Esophagus muscularis mucosa (tissue), 4 donors: Measurements from ENCODE around the gene HLA-B. TPM values are rescaled to one million over a fixed set of nuclear protein-coding genes. Genes with fewer than 3 reads are reported as not detected.
"Not testable (repeated sequence)": the region's sequence is repeated elsewhere in the genome, so short reads cannot be mapped to it uniquely, and the experiment has no call there.

Experiments
- DNase-seq: peaks from one replicate; pipeline ENCODE4 v3.0.0-alpha.2; 2017; ENCODE audit errors: extremely low spot score
- H3K27ac ChIP-seq, 4 donors: fragments of 200-600 bp; sonication (generic); replicated peaks in 1 of 4; 1 replicate in 3 of 4; 2 replicates in 1 of 4; pipeline ENCODE4 v1.5.1; 2016 to 2019; ENCODE audit warnings: mild to moderate bottlenecking in 1 of 4
- H3K27me3 ChIP-seq, 4 donors: fragments of 200-600 bp; sonication (generic); one replicate each; pipeline versions ENCODE4 v1.5.1 to v1.6.0; 2016 to 2019
- H3K36me3 ChIP-seq, 4 donors: fragments of 200-600 bp; sonication (generic); one replicate each; pipeline ENCODE4 v1.5.1; 2016 to 2019
- H3K4me1 ChIP-seq, 4 donors: fragments of 200-600 bp; sonication (generic); one replicate each; pipeline ENCODE4 v1.5.1; 2016 to 2019
- H3K4me3 ChIP-seq, 4 donors: fragments of 200-600 bp; sonication (generic); 1 replicate in 2 of 4; 2 replicates in 2 of 4; pipeline ENCODE4 v1.5.1; 2016 to 2019; ENCODE audit warnings: mild to moderate bottlenecking in 4 of 4, moderate library complexity in 1 of 4
- H3K9me3 ChIP-seq, 4 donors: fragments of 200-600 bp; sonication (generic); 1 replicate in 3 of 4; 2 replicates in 1 of 4; pipeline ENCODE4 v1.5.1; 2016 to 2019
- CTCF ChIP-seq, 3 experiments: fragments of 200-600 bp in 2 of 3; fragments of 450-650 bp in 1 of 3; sonication (generic) in 2 of 3; IDR thresholded peaks; one replicate each; pipeline ENCODE4 v1.5.1; 2017 to 2019; ENCODE audit warnings: antibody characterized with exemption in 3 of 3, mild to moderate bottlenecking in 2 of 3, moderate library complexity in 1 of 3
- EP300 ChIP-seq: sonication (generic); formaldehyde crosslinking; IDR thresholded peaks from one replicate; pipeline ENCODE4 v1.6.1; 2017; ENCODE audit warnings: antibody characterized with exemption
- POLR2A ChIP-seq: fragments of 450-650 bp; IDR thresholded peaks from one replicate; pipeline ENCODE4 v1.6.1; 2017; ENCODE audit warnings: antibody characterized with exemption, moderate library complexity, mild to moderate bottlenecking, low read depth
- POLR2AphosphoS5 ChIP-seq, 2 donors: sonication (generic); formaldehyde crosslinking; IDR thresholded peaks; one replicate each; pipeline ENCODE4 v1.6.1; 2017; ENCODE audit warnings: antibody characterized with exemption in 2 of 2
- WGBS: methylation state at CpG from one replicate; pipeline ENCODE4 v1.1.5; 2018; 5-methylcytosine and 5-hydroxymethylcytosine counted together
- intact Hi-C: fragments of 100-400 bp; cut with DNase I; formaldehyde crosslinking; loops from one replicate; pipeline ENCODE4 v1.15.1; 2023
- total RNA-seq, 4 donors: library from RNA; depleted of rRNA; stranded (reverse); fragments of >200 nt; gene quantifications; one replicate each; pipeline versions ENCODE4 v1.1.0 to v1.2.1, GENCODE V29; 2016

The HLA-B gene
- total RNA-seq, 4 donors from 2014 or later = 336 to 628 (median 502) TPM

GRCh38 chr6:31394381-31394780, 37.4 kb upstream of the HLA-B start:
- Histone ChIP-seq H3K4me3 (no peak overlapping the region), H3K4me1 (peaks cover 22 to 31% (median 29%) of the 10 kb centered on the region in 4 donors), H3K9me3 (no peaks in the 10 kb centered on the region), H3K27me3 (no peaks in the 10 kb centered on the region), H3K36me3 (peaks cover 0 to 14% (median 5%) of the 10 kb centered on the region in 4 donors), H3K27ac (no peak overlapping the region)
- intact Hi-C loops = no loop called here
- TF ChIP-seq POLR2A = no peak
- no peak for DNase-seq
- WGBS = 68% methylated on average over 4 of the region's 4 CpGs

GRCh38 chr6:31393932-31394331, 37.0 kb upstream of the HLA-B start:
- no peaks in the 10 kb centered on the region for H3K27me3 ChIP-seq
- H3K36me3 ChIP-seq = peaks cover 0 to 14% (median 5%) of the 10 kb centered on the region in 4 donors
- intact Hi-C loops = no loop called here
- no peak overlapping the region for H3K27ac ChIP-seq
- H3K4me1 ChIP-seq = peaks cover 20 to 28% (median 24%) of the 10 kb centered on the region in 4 donors
- 76% methylated on average over 5 of the region's 5 CpGs for WGBS
- TF ChIP-seq EP300 = no peak
- TF ChIP-seq POLR2AphosphoS5 (IDR thresholded peaks at IDR 0.05) = no peak
- TF ChIP-seq CTCF (IDR thresholded peaks at IDR 0.05) = no peak
- TF ChIP-seq POLR2A = no peak
- H3K4me3 ChIP-seq = no peak overlapping the region
- no peak for DNase-seq
- no peaks in the 10 kb centered on the region for H3K9me3 ChIP-seq

GRCh38 chr6:31389802-31390132, 32.8 kb upstream of the HLA-B start:
- H3K4me3 ChIP-seq, H3K9me3 ChIP-seq, H3K27ac ChIP-seq, H3K27me3 ChIP-seq, DNase-seq, H3K4me1 ChIP-seq, intact Hi-C loops: not testable (repeated sequence)
- peaks cover 0 to 11% (median 4%) of the 10 kb centered on the region in 4 donors for H3K36me3 ChIP-seq

GRCh38 chr6:31388916-31389801, 32.2 kb upstream of the HLA-B start:
- H3K27ac ChIP-seq, DNase-seq, H3K4me1 ChIP-seq, H3K36me3 ChIP-seq, H3K4me3 ChIP-seq, H3K27me3 ChIP-seq, H3K9me3 ChIP-seq, intact Hi-C loops: not testable (repeated sequence)
- WGBS = 72% methylated on average over 3 of the region's 13 CpGs

- intact Hi-C loops = no loop called here
- Histone ChIP-seq H3K27me3 (peaks cover 0 to 4% (median 0%) of the 10 kb centered on the region in 4 donors), H3K4me3 (no peak overlapping the region), H3K4me1 (no peaks in the 10 kb centered on the region), H3K36me3 (no peaks in the 10 kb centered on the region), H3K9me3 (no peaks in the 10 kb centered on the region), H3K27ac (no peak overlapping the region)
- no peak for DNase-seq
- WGBS = 77% methylated on average over 1 of the region's 1 CpG
- TF ChIP-seq CTCF (IDR thresholded peaks at IDR 0.05) (no peak), POLR2AphosphoS5 (IDR thresholded peaks at IDR 0.05) (no peak), POLR2A (no peak), EP300 (no peak)
Observed at GRCh38 chr6:31386977-31387376, 30.0 kb upstream of the HLA-B start.

GRCh38 chr6:31386099-31386498, 29.1 kb upstream of the HLA-B start:
- intact Hi-C loops = no loop called here
- H3K4me1 ChIP-seq = no peaks in the 10 kb centered on the region
- H3K36me3 ChIP-seq = no peaks in the 10 kb centered on the region
- TF ChIP-seq CTCF (IDR thresholded peaks at IDR 0.05) = no peak
- no peak for TF ChIP-seq POLR2AphosphoS5 (IDR thresholded peaks at IDR 0.05)
- no peak for TF ChIP-seq EP300
- no peak for TF ChIP-seq POLR2A
- H3K27me3 ChIP-seq = peaks cover 0 to 9% (median 0%) of the 10 kb centered on the region in 4 donors
- no peak overlapping the region for H3K4me3 ChIP-seq
- H3K9me3 ChIP-seq = no peaks in the 10 kb centered on the region
- H3K27ac ChIP-seq = no peak overlapping the region
- 66% methylated on average over 3 of the region's 3 CpGs for WGBS
- no peak for DNase-seq
